Esophagus muscularis mucosa (tissue), 4 donors: ENCODE measurements around the gene DYNC2I2.

ENCODE experiments used
- CTCF ChIP-seq, 3 experiments: fragments of 200-600 bp in 2 of 3; fragments of 450-650 bp in 1 of 3; sonication (generic) in 2 of 3; IDR thresholded peaks; one replicate each; pipeline ENCODE4 v1.5.1; 2017 to 2019; ENCODE audit warnings: antibody characterized with exemption in 3 of 3, mild to moderate bottlenecking in 2 of 3, moderate library complexity in 1 of 3
- EP300 ChIP-seq: sonication (generic); formaldehyde crosslinking; IDR thresholded peaks from one replicate; pipeline ENCODE4 v1.6.1; 2017; ENCODE audit warnings: antibody characterized with exemption
- POLR2A ChIP-seq: fragments of 450-650 bp; IDR thresholded peaks from one replicate; pipeline ENCODE4 v1.6.1; 2017; ENCODE audit warnings: antibody characterized with exemption, moderate library complexity, mild to moderate bottlenecking, low read depth
- POLR2AphosphoS5 ChIP-seq, 2 donors: sonication (generic); formaldehyde crosslinking; IDR thresholded peaks; one replicate each; pipeline ENCODE4 v1.6.1; 2017; ENCODE audit warnings: antibody characterized with exemption in 2 of 2

DNA sequence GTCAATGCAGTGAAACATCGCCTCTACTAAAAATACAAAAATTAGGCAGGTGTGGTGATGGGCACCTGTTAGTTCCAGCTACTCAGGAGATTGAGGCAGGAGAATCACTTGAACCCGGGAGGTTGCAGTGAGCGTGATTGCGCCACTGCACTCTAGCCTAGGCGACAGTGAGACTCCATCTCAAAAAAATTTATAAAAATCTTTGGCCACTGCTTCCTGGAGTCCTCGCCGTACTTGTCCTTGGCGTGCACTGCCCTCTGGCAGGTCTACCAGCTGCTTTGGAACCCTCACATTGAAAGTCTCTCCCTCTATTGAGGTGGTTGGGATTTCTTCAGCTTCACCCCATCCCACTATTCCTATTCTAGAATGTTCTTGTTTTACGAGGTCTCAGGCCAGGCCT, 25.0 kb downstream of the DYNC2I2 start:
- TF ChIP-seq CTCF (IDR thresholded peaks at IDR 0.05) (no peak), POLR2A (no peak), POLR2AphosphoS5 (IDR thresholded peaks at IDR 0.05) (no peak), EP300 (no peak)
